IMR-90 (cell line): ENCODE results near the gene HSD17B14. TPM values are rescaled to one million over a fixed set of nuclear protein-coding genes. Genes with fewer than 3 reads are reported as not detected.

Source experiments
- ATAC-seq: fragments of 200-7000 bp; cut with Tn5 transposase; 2 replicates; pipeline ENCODE4 v1.9.1; 2020; ENCODE audit warnings: low read depth, mild to moderate bottlenecking, moderate library complexity
- BruUV-seq: library from RNA; stranded (reverse); fragments of 400-500 nt; replicated peaks from 2 replicates; lab custom pipeline; 2021; lab: Mats Ljungman, UMichigan
- CTCF ChIA-PET: fragments of 300-600 bp; formaldehyde crosslinking; extraction: SDS; loops from one replicate; lab custom pipeline; 2021; ENCODE audit warnings: antibody characterized with exemption; lab: Yijun Ruan, JAX
- POLR2A ChIA-PET: fragments of 300-600 bp; sonication (Branson Sonifier 250); formaldehyde crosslinking; loops from one replicate; lab custom pipeline; 2022; ENCODE audit warnings: antibody characterized with exemption; ENCODE audit not compliant: unreplicated experiment; lab: Charles Lee
- DNase-seq: peaks from one replicate; pipeline ENCODE4 v3.0.0; 2013
- H2AFZ ChIP-seq: replicated peaks from 2 replicates; pipeline ENCODE3; 2013; ENCODE audit warnings: low read length, mild to moderate bottlenecking; ENCODE audit not compliant: poor library complexity
- H2AK5ac ChIP-seq: 2 replicates; pipeline ENCODE4 v1.6.1; 2013; ENCODE audit warnings: low read depth, low read length, inconsistent platforms
- H2AK9ac ChIP-seq: replicated peaks from 2 replicates; pipeline ENCODE3; 2013; ENCODE audit warnings: mild to moderate bottlenecking, low read depth, low read length, moderate library complexity; ENCODE audit not compliant: poor library complexity
- H2BK120ac ChIP-seq: 2 replicates; pipeline ENCODE4 v1.6.1; 2013; ENCODE audit warnings: low read depth, low read length, inconsistent platforms
- H2BK15ac ChIP-seq: 3 replicates; pipeline ENCODE4 v1.6.1; 2013; ENCODE audit warnings: low read depth, low read length, inconsistent platforms
- H2BK20ac ChIP-seq: 2 replicates; pipeline ENCODE4 v1.6.1; 2013; ENCODE audit warnings: low read depth, mild to moderate bottlenecking, inconsistent platforms, low read length, moderate library complexity
- H2BK5ac ChIP-seq: 2 replicates; pipeline ENCODE4 v1.6.1; 2013; ENCODE audit warnings: mild to moderate bottlenecking, low read depth, low read length, inconsistent platforms; ENCODE audit not compliant: poor library complexity, severe bottlenecking
- H3K14ac ChIP-seq: replicated peaks from 2 replicates; pipeline ENCODE4 v1.6.1; 2013; ENCODE audit warnings: low read depth, low read length, inconsistent platforms
- H3K18ac ChIP-seq: 2 replicates; pipeline ENCODE4 v1.6.1; 2013; ENCODE audit warnings: low read depth, low read length, control low read depth
- H3K23ac ChIP-seq: 2 replicates; pipeline ENCODE4 v1.6.1; 2013; ENCODE audit warnings: low read depth, low read length, inconsistent platforms
- H3K27ac ChIP-seq: 2 replicates; pipeline ENCODE4 v1.5.1; 2013; ENCODE audit warnings: mild to moderate bottlenecking, control low read depth, low read length; ENCODE audit not compliant: insufficient read depth
- H3K27me3 ChIP-seq: 2 replicates; pipeline ENCODE4 v1.6.1; 2013; ENCODE audit warnings: low read length; ENCODE audit not compliant: control insufficient read depth, insufficient read depth
- H3K36me3 ChIP-seq: 2 replicates; pipeline ENCODE4 v1.6.1; 2013; ENCODE audit warnings: low read length, mixed read lengths; ENCODE audit not compliant: control insufficient read depth, insufficient read depth
- H3K4ac ChIP-seq: 2 replicates; pipeline ENCODE4 v1.6.1; 2013; ENCODE audit warnings: low read depth, low read length, inconsistent platforms
- H3K4me1 ChIP-seq: 2 replicates; pipeline ENCODE4 v1.6.1; 2013; ENCODE audit warnings: low read length, mixed read lengths; ENCODE audit not compliant: control insufficient read depth, insufficient read depth
- H3K4me2 ChIP-seq: 2 replicates; pipeline ENCODE4 v1.6.1; 2013; ENCODE audit warnings: low read depth, mild to moderate bottlenecking, control low read depth, low read length, moderate library complexity
- H3K4me3 ChIP-seq: 2 replicates; pipeline ENCODE4 v1.5.1; 2013; ENCODE audit warnings: low read depth, mild to moderate bottlenecking, control low read depth, low read length, moderate library complexity; ENCODE audit not compliant: insufficient read depth
- H3K56ac ChIP-seq: 2 replicates; pipeline ENCODE4 v1.6.1; 2013; ENCODE audit warnings: low read length, inconsistent platforms; ENCODE audit not compliant: insufficient read depth; ENCODE audit errors: extremely low read depth
- H3K79me1 ChIP-seq, 2 experiments: 2 replicates each; pipeline ENCODE4 v1.6.1; 2013; ENCODE audit warnings: low read length in 2 of 2, inconsistent platforms in 1 of 2, low read depth in 1 of 2
- H3K9ac ChIP-seq: 2 replicates; pipeline ENCODE4 v1.6.1; 2013; ENCODE audit warnings: low read depth, low read length, control low read depth
- H3K9me1 ChIP-seq: 2 replicates; pipeline ENCODE4 v1.6.1; 2013; ENCODE audit warnings: low read length, inconsistent platforms; ENCODE audit not compliant: insufficient read depth
- H3K9me3 ChIP-seq: 2 replicates; pipeline ENCODE4 v1.6.1; 2013; ENCODE audit warnings: low read length; ENCODE audit not compliant: control insufficient read depth, insufficient read depth
- H4K20me1 ChIP-seq: 2 replicates; pipeline ENCODE4 v1.6.1; 2013; ENCODE audit warnings: low read length, inconsistent platforms; ENCODE audit not compliant: insufficient read depth
- H4K5ac ChIP-seq: 2 replicates; pipeline ENCODE4 v1.6.1; 2013; ENCODE audit warnings: mild to moderate bottlenecking, low read depth, low read length, control low read depth
- H4K8ac ChIP-seq, 2 experiments: 2 replicates each; pipeline ENCODE4 v1.6.1; 2013; ENCODE audit warnings: low read depth in 2 of 2, low read length in 2 of 2, control low read depth in 1 of 2, inconsistent platforms in 1 of 2
- H4K91ac ChIP-seq: 2 replicates; pipeline ENCODE4 v1.6.1; 2013; ENCODE audit warnings: low read depth, low read length, inconsistent platforms; ENCODE audit not compliant: insufficient read depth
- BHLHE40 ChIP-seq: fragments of 150-350 bp; IDR thresholded peaks from 2 replicates; pipeline ENCODE4 v1.6.1; 2016; ENCODE audit warnings: mild to moderate bottlenecking, low read depth, low read length
- CEBPB ChIP-seq: IDR thresholded peaks from 2 replicates; pipeline ENCODE4 v1.6.1; 2012; ENCODE audit warnings: low read depth, low read length, improper control_type of control experiment
- CHD1 ChIP-seq: IDR thresholded peaks from 2 replicates; pipeline ENCODE4 v1.6.1; 2012; ENCODE audit warnings: low read depth, low read length, improper control_type of control experiment
- FOS ChIP-seq: fragments of 150-350 bp; IDR thresholded peaks from 2 replicates; pipeline ENCODE4 v1.6.1; 2016; ENCODE audit warnings: low read depth, low read length
- MAFK ChIP-seq: IDR thresholded peaks from 2 replicates; pipeline ENCODE4 v1.6.1; 2012; ENCODE audit warnings: low read depth, low read length, improper control_type of control experiment
- MXI1 ChIP-seq: IDR thresholded peaks from 2 replicates; pipeline ENCODE4 v1.6.1; 2012; ENCODE audit warnings: low read depth, mild to moderate bottlenecking, low read length, moderate library complexity, borderline replicate concordance
- NFE2L2 ChIP-seq: fragments of 150-350 bp; IDR thresholded peaks from 2 replicates; pipeline ENCODE4 v1.6.1; 2016; ENCODE audit warnings: low read depth, mild to moderate bottlenecking, low read length
- POLR2A ChIP-seq: IDR thresholded peaks from 2 replicates; pipeline ENCODE4 v1.6.1; 2012; ENCODE audit warnings: mild to moderate bottlenecking, low read depth, low read length
- RAD21 ChIP-seq: IDR thresholded peaks from 2 replicates; pipeline ENCODE4 v1.6.1; 2012; ENCODE audit warnings: low read length, improper control_type of control experiment
- RCOR1 ChIP-seq: IDR thresholded peaks from 2 replicates; pipeline ENCODE4 v1.6.1; 2012; ENCODE audit warnings: mild to moderate bottlenecking, low read length, improper control_type of control experiment; ENCODE audit not compliant: insufficient replicate concordance
- RFX5 ChIP-seq: IDR thresholded peaks from 2 replicates; pipeline ENCODE4 v1.8.0; 2012; ENCODE audit warnings: low read depth, mild to moderate bottlenecking, low read length, moderate library complexity
- SMC3 ChIP-seq: fragments of 150-350 bp; IDR thresholded peaks from 2 replicates; pipeline ENCODE4 v1.6.1; 2016; ENCODE audit warnings: low read depth, mild to moderate bottlenecking, antibody characterized with exemption, low read length, moderate library complexity
- WGBS, 2 experiments: methylation state at CpG; one replicate each; pipeline versions ENCODE4 v1.1.5 to v1.1.7; 2013; ENCODE audit warnings: missing lambda C conversion rate in 2 of 2; ENCODE audit not compliant: insufficient read length in 1 of 2; ENCODE audit errors: extremely low coverage in 2 of 2; 5-methylcytosine and 5-hydroxymethylcytosine counted together
- dilution Hi-C: fragments of 300-500 bp; cut with HindIII; formaldehyde crosslinking; loops from one replicate; pipeline ENCODE4 v1.14.3; 2018; ENCODE audit warnings: low sequenced_read_pairs; ENCODE audit not compliant: unreplicated experiment
- in situ Hi-C: fragments of 300-500 bp; cut with MboI; formaldehyde crosslinking; loops from 3 replicates; pipeline ENCODE4 v1.14.3; 2019; ENCODE audit warnings: low sequenced_read_pairs, inconsistent platforms, mixed read lengths
- intact Hi-C: fragments of 100-400 bp; cut with micrococcal nuclease; formaldehyde crosslinking; loops from 2 replicates; pipeline ENCODE4 v1.10.0; 2022
- polyA plus RNA-seq, 3 experiments: library from polyadenylated mRNA; depleted of rRNA; stranded (reverse); fragments of >200 nt; gene quantifications; 2 replicates each; pipeline ENCODE4 v1.2.3, GENCODE V29; 2012; ENCODE audit warnings: low replicate concordance in 1 of 3
- total RNA-seq: library from RNA; depleted of rRNA; stranded (reverse); fragments of >200 nt; gene quantifications from 2 replicates; pipeline ENCODE4 v1.2.3, GENCODE V29; 2012
- TF ChIP-seq, protein P1 (sequence below): conservative IDR thresholded peaks from 2 replicates; pipeline ENCODE4 v1.5.1; 2012; ENCODE audit warnings: mild to moderate bottlenecking, low read depth, low read length, improper control_type of control experiment
- TF ChIP-seq, protein P2 (sequence below): fragments of 150-350 bp; IDR thresholded peaks from 2 replicates; pipeline ENCODE4 v1.6.1; 2016; ENCODE audit warnings: low read depth, mild to moderate bottlenecking, low read length, moderate library complexity, borderline replicate concordance
- TF ChIP-seq, protein P3 (sequence below): fragments of 150-350 bp; IDR thresholded peaks from 2 replicates; pipeline ENCODE4 v1.6.1; 2017; ENCODE audit warnings: mild to moderate bottlenecking, antibody characterized with exemption, low read length, low read depth

Gene HSD17B14
- total and polyA plus RNA-seq, 2 of the 4 experiments (the other 2 are of a cell fraction): 0.54 to 4.5 TPM

DNA sequence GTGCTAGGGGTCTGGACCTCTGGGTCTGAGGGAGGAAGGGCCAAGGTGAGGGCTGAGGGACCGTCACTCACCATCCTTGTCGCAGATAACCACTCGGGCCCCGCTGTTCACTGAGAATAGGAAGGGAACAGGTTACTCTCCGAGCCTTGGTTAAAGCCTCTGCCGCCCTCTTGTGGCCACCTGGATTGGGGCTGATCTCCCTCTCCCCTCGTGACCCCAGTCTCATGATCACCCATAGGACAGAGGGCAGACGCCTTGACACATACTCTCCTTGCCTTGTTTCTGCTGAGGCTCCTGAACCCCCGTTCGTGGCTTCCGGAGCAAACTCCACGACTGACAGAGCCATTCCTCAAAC, 580 bp downstream of the HSD17B14 start (continued):
- TF ChIP-seq CEBPB: no peak

DNA sequence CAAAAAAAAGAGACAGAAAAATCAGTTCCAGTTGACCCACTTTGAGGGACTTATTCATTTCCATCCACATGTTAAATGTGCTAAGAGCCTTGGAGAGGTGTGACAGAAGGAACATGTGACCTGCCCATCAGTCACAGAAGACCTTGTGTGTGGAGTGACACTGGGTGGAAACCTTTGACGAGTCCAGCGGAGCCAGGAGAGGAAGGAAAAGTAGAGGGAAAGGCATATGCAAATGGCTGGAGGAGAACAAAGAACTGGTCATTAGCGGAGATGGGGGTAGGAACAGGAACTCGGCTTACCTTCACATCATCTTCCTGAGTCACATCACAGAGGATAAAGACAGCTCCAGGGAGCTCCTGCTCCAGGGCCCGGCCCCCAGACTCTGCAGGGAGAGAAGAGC, 2.3 kb downstream of the HSD17B14 start:
- Histone ChIP-seq H2BK15ac (no peak overlapping the region), H2BK20ac (no peak overlapping the region), H2AFZ (no peak overlapping the region), H3K18ac (no peak overlapping the region), H4K8ac (no peak overlapping the region), H3K27me3 (no peaks in the 10 kb centered on the region), H2BK5ac (no peak overlapping the region), H3K4me1 (peaks cover 12% of the 10 kb centered on the region), H3K9me1 (no peaks in the 10 kb centered on the region), H4K91ac (no peak overlapping the region), H3K27ac (no peak overlapping the region), H2BK120ac (no peak overlapping the region), H3K9me3 (no peaks in the 10 kb centered on the region), H4K20me1 (no peaks in the 10 kb centered on the region), H3K79me1 (0 out of 4 replicates have a peak, but pooled peaks cover 0 to 4% of the 10 kb centered on the region in 2 experiments), H3K14ac (no peak overlapping the region), H3K4ac (no peak overlapping the region), H3K36me3 (peaks cover 15% of the 10 kb centered on the region), H3K9ac (no peak overlapping the region), H2AK5ac (no peak overlapping the region), H3K23ac (no peak overlapping the region), H3K56ac (no peak overlapping the region), H3K4me3 (no peak overlapping the region), H4K5ac (no peak overlapping the region), H3K4me2 (no peak overlapping the region), H2AK9ac (no peak overlapping the region)
- DNase-seq (no peak), ATAC-seq (no peak)
- dilution Hi-C loops (no loop called here), intact Hi-C loops (no loop called here), in situ Hi-C loops (loop anchor here (10.0 kb wide), 1 partner anchor 189 kb away; the partner anchor contains the start of gene CA11)
- no TSS peak for BruUV-seq
- ChIA-PET POLR2A (no interaction called here), CTCF (no interaction called here)
- WGBS, 2 experiments: 75% methylated on average over 2 of the region's 5 CpGs; no CpG with 5 or more reads in 1 of the 2 experiments
- TF ChIP-seq SMC3 (no peak), MXI1 (no peak), RCOR1 (no peak), MAFK (no peak), FOS (no peak), BHLHE40 (no peak), POLR2A (no peak), CHD1 (no peak), RAD21 (no peak), RFX5 (no peak), NFE2L2 (no peak)
- TF ChIP-seq, protein P1, sequence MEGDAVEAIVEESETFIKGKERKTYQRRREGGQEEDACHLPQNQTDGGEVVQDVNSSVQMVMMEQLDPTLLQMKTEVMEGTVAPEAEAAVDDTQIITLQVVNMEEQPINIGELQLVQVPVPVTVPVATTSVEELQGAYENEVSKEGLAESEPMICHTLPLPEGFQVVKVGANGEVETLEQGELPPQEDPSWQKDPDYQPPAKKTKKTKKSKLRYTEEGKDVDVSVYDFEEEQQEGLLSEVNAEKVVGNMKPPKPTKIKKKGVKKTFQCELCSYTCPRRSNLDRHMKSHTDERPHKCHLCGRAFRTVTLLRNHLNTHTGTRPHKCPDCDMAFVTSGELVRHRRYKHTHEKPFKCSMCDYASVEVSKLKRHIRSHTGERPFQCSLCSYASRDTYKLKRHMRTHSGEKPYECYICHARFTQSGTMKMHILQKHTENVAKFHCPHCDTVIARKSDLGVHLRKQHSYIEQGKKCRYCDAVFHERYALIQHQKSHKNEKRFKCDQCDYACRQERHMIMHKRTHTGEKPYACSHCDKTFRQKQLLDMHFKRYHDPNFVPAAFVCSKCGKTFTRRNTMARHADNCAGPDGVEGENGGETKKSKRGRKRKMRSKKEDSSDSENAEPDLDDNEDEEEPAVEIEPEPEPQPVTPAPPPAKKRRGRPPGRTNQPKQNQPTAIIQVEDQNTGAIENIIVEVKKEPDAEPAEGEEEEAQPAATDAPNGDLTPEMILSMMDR: no peak
- TF ChIP-seq, protein P2, sequence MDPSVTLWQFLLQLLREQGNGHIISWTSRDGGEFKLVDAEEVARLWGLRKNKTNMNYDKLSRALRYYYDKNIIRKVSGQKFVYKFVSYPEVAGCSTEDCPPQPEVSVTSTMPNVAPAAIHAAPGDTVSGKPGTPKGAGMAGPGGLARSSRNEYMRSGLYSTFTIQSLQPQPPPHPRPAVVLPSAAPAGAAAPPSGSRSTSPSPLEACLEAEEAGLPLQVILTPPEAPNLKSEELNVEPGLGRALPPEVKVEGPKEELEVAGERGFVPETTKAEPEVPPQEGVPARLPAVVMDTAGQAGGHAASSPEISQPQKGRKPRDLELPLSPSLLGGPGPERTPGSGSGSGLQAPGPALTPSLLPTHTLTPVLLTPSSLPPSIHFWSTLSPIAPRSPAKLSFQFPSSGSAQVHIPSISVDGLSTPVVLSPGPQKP: no peak
- TF ChIP-seq, protein P3, sequence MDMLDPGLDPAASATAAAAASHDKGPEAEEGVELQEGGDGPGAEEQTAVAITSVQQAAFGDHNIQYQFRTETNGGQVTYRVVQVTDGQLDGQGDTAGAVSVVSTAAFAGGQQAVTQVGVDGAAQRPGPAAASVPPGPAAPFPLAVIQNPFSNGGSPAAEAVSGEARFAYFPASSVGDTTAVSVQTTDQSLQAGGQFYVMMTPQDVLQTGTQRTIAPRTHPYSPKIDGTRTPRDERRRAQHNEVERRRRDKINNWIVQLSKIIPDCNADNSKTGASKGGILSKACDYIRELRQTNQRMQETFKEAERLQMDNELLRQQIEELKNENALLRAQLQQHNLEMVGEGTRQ: no peak
